ENCODE measurements around the gene PTGDS. TPM values are rescaled to one million over a fixed set of nuclear protein-coding genes. Genes with fewer than 3 reads are reported as not detected.

PTGDS gene
- total RNA-seq, 1 experiment from 2014 or later: 3.6 TPM

DNA sequence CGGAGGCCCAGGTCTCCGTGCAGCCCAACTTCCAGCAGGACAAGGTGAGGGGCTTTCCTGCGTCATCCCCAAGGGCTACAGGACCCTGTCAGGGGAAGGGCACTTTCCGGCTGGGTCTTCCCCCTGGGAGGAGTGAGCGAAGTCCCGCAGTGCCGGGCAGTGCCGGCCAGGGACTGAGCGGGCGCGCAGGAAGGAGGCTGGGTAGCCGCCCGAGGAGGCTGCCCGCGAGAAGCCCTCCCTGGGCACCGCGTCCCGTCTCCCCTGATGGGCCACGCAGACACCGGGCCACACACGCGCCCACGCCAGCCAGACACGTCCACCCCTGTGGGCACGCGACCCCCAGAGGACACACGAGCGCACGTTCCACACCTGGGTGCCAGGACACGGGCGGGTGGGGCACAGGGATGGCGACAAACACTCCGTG is 357 bp downstream of the PTGDS start:
- no peak overlapping the region for H2BK12ac ChIP-seq (ENCODE audit: insufficient read length, low read depth, low read length)
- no CpG with 5 or more reads among the region's 33 CpGs for WGBS (ENCODE audit: extremely low coverage, insufficient read length, low lambda C conversion rate)
- no peak overlapping the region for H3K23ac ChIP-seq (ENCODE audit: insufficient read length, low read depth, low read length)
- no peak overlapping the region for H2BK15ac ChIP-seq (ENCODE audit: low read depth, low read length)
- Mint-ChIP-seq H3K27ac (no peak overlapping the region), H3K4me3 (peak overlapping the region; percentile 54 to 78), H3K9me3 (no peaks in the 10 kb centered on the region), H3K4me1 (peaks cover 2 to 16% of the 10 kb centered on the region in 2 experiments), H3K27me3 (ENCODE audit: low read depth) (peaks cover 7% of the 10 kb centered on the region), H3K36me3 (ENCODE audit: insufficient read depth in 1 of 3, low read depth in 3 of 3) (peaks cover 0 to 3% (median 0%) of the 10 kb centered on the region in 3 experiments; a peak in 1 of 7 replicates)
- H4K91ac ChIP-seq (ENCODE audit: insufficient read length, low read depth, low read length): no peak overlapping the region
- no peak overlapping the region for H4K5ac ChIP-seq (ENCODE audit: insufficient read length, low read depth, low read length)
- H3T11ph ChIP-seq (ENCODE audit: low read length): no peak overlapping the region
- H3K27me3 ChIP-seq (ENCODE audit: insufficient read depth, low read length): no peaks in the 10 kb centered on the region
- H2BK120ac ChIP-seq (ENCODE audit: low read depth, low read length, poor library complexity, severe bottlenecking): no peak overlapping the region
- no peaks in the 10 kb centered on the region for H3K79me1 ChIP-seq (ENCODE audit: insufficient read depth, low read depth, low read length, poor library complexity, severe bottlenecking)
- no peak overlapping the region for H3K4ac ChIP-seq (ENCODE audit: low read depth, low read length)
- no peaks in the 10 kb centered on the region for H4K20me1 ChIP-seq (ENCODE audit: control insufficient read depth, insufficient read depth, insufficient read length)
- no peaks in the 10 kb centered on the region; the same call in 1 of the 2 replicates for H3K4me1 ChIP-seq (ENCODE audit: insufficient read depth, low read length)
- H3K18ac ChIP-seq (ENCODE audit: insufficient read length, low read depth, low read length): peak overlapping the region; percentile 65
- H2AFZ ChIP-seq (ENCODE audit: low read length): no peak overlapping the region
- H2BK20ac ChIP-seq (ENCODE audit: low read depth, low read length, poor library complexity, severe bottlenecking): no peak overlapping the region
- H4K8ac ChIP-seq (replicated peaks; ENCODE audit: insufficient read length, low read depth, low read length): no peak overlapping the region
- H2BK5ac ChIP-seq (ENCODE audit: insufficient read length, low read length): no peak overlapping the region
- no peaks in the 10 kb centered on the region for H3K9me3 ChIP-seq (ENCODE audit: control insufficient read depth, low read depth, low read length)
- H3K56ac ChIP-seq (ENCODE audit: insufficient read length, low read depth, low read length): no peak overlapping the region
- no peak overlapping the region for H3K27ac ChIP-seq (ENCODE audit: insufficient read length, low read depth, low read length)
- H3K14ac ChIP-seq (ENCODE audit: insufficient read depth, low read length): no peak overlapping the region
- TF ChIP-seq CTCF (conservative IDR thresholded peaks at IDR 0.05): no peak
- H3K79me2 ChIP-seq (ENCODE audit: insufficient read depth, low read length): no peaks in the 10 kb centered on the region
- DNase-seq: no peak
- H3K4me2 ChIP-seq (ENCODE audit: insufficient read depth, insufficient read length, low read length): peak overlapping the region; percentile 59
- H2AK5ac ChIP-seq (ENCODE audit: insufficient read length, low read length): no peak overlapping the region
- H3K9ac ChIP-seq (ENCODE audit: extremely low read depth, insufficient read length, low read length): no peak overlapping the region
- H3K23me2 ChIP-seq (ENCODE audit: insufficient read length, low read depth, low read length, poor library complexity, severe bottlenecking): peaks cover 9% of the 10 kb centered on the region
